Activated naive CD8-positive, alpha-beta T cell treated with anti-CD3 and anti-CD28 coated beads for 36 hours (primary cell): ENCODE data around the gene EXOC3. TPM values are rescaled to one million over a fixed set of nuclear protein-coding genes. Genes with fewer than 3 reads are reported as not detected.
"Not testable (repeated sequence)": the region's sequence is repeated elsewhere in the genome, so short reads cannot be mapped to it uniquely, and the experiment has no call there.

Experiments
- DNase-seq: peaks from one replicate; pipeline ENCODE4 v3.0.0; 2021
- H3K27ac Mint-ChIP-seq: one replicate; pipeline ENCODE4 v1.8.0; 2022; ENCODE audit warnings: mild to moderate bottlenecking, moderate library complexity, mixed read lengths
- H3K27me3 Mint-ChIP-seq: one replicate; pipeline ENCODE4 v1.8.0; 2022; ENCODE audit warnings: mild to moderate bottlenecking, mixed read lengths
- H3K36me3 Mint-ChIP-seq: one replicate; pipeline ENCODE4 v1.8.0; 2021; ENCODE audit warnings: mild to moderate bottlenecking, mixed read lengths
- H3K4me1 Mint-ChIP-seq: one replicate; pipeline ENCODE4 v1.8.0; 2021; ENCODE audit warnings: mixed read lengths
- H3K4me3 Mint-ChIP-seq: one replicate; pipeline ENCODE4 v1.8.0; 2022; ENCODE audit warnings: mild to moderate bottlenecking, moderate library complexity, mixed read lengths
- H3K9me3 Mint-ChIP-seq: one replicate; pipeline ENCODE4 v1.8.0; 2022; ENCODE audit warnings: mixed read lengths
- total RNA-seq, 2 experiments: library from RNA; stranded (reverse); gene quantifications; one replicate each; pipeline ENCODE4 v1.2.3, GENCODE V29; 2021

Gene EXOC3
- total RNA-seq, 2 experiments from 2014 or later, result 58.2 to 61.2 TPM

- Mint-ChIP-seq H3K27me3 (peaks cover 8% of the 10 kb centered on the region), H3K4me3 (peak overlapping the region; percentile 91), H3K27ac (peak overlapping the region; percentile 39), H3K4me1 (peaks cover 24% of the 10 kb centered on the region), H3K9me3 (no peaks in the 10 kb centered on the region), H3K36me3 (peaks cover 21% of the 10 kb centered on the region)
- DNase-seq, result peak; percentile 42
These were observed 30.7 kb downstream of the EXOC3 start for GRCh38 chr5:473551-474192.

DNA sequence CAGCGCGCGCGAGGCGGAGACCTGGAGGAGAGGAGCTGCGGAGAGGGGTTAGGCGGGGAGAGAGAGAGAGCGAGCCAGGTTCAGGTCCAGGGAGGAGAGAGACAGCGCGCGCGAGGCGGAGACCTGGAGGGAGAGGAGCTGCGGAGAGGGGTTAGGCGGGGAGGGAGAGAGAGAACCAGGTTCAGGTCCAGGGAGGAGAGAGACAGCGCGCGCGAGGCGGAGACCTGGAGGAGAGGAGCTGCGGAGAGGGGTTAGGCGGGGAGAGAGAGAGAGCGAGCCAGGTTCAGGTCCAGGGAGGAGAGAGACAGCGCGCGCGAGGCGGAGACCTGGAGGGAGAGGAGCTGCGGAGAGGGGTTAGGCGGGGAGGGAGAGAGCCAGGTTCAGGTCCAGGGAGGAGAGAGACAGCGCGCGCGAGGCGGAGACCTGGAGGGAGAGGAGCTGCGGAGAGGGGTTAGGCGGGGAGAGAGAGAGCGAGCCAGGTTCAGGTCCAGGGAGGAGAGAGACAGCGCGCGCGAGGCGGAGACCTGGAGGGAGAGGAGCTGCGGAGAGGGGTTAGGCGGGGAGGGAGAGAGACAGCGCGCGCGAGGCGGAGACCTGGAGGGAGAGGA is 31.4 kb downstream of the EXOC3 start:
- H3K27ac Mint-ChIP-seq, DNase-seq, H3K27me3 Mint-ChIP-seq, H3K9me3 Mint-ChIP-seq: not testable (repeated sequence)
- H3K4me3 Mint-ChIP-seq, result peak overlapping the region; percentile 91
- H3K36me3 Mint-ChIP-seq, result peaks cover 21% of the 10 kb centered on the region
- peaks cover 24% of the 10 kb centered on the region for H3K4me1 Mint-ChIP-seq

GRCh38 chr5:474840-475661 is 32.1 kb downstream of the EXOC3 start:
- Mint-ChIP-seq H3K27ac (no peak overlapping the region), H3K36me3 (peaks cover 20% of the 10 kb centered on the region), H3K4me3 (peak overlapping the region; percentile 82), H3K4me1 (peaks cover 18% of the 10 kb centered on the region), H3K9me3 (no peaks in the 10 kb centered on the region), H3K27me3 (peaks cover 8% of the 10 kb centered on the region)
- peak; percentile 26 for DNase-seq

DNA sequence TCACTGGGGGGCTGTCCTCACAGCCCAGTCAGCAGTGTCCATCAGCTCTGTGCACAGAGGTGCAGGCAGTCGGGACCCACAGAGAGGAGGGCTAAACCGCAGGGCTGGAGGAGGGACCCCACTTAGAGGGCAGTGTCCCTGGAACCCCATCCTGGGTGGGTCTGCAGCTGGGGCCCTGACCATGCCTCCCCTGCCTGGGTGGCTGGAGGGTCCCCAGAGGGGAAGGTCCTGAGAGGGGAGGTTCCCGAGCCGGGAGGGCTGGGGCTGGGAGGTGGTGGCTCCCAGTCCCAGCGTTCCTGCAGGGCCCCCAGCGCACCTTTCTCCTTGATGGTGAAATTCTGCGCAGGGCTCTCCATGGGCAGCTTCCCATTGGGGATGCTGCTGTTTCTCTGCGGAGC is 32.7 kb downstream of the EXOC3 start:
- Mint-ChIP-seq H3K27ac (no peak overlapping the region), H3K4me1 (peaks cover 14% of the 10 kb centered on the region), H3K36me3 (peaks cover 16% of the 10 kb centered on the region), H3K9me3 (no peaks in the 10 kb centered on the region), H3K27me3 (peaks cover 8% of the 10 kb centered on the region), H3K4me3 (peak overlapping the region; percentile 62)
- DNase-seq, result no peak

DNA sequence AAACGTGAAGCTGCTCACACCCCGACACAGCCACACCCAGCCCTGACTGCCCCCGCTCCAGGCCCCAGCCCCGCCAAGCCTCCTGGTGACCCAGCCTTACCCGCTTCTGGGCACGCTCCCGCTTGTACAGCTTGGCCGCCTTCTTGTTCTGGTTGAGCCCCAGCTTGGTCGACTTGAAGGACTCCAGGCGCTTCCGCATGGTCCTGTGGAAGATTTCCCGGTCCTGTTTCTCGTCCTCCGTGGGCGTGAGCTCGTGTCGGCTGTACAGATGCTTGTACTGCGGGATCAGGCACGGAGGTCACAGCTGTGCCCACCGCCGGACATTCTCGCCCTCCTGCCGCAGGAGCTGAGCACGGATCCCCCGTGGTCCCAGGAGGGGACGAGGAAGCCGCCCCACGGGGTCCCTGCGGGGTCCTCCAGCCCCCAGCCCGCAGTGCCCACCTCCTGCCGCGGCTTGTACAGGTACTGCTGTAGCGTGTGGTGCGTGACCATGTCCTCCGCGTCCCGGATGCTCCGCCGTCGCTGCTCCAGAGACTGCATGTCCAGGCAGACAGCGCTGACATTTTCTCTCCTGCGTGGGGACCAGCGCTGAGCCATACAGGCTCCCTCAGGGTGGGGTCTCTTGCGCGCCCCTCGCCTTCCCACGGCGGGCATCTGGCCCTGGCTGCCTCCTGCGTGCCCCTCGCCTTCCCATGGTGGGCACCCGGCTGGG is 33.3 kb downstream of the EXOC3 start:
- no peak for DNase-seq
- peaks cover 9% of the 10 kb centered on the region for H3K27me3 Mint-ChIP-seq
- peaks cover 11% of the 10 kb centered on the region for H3K36me3 Mint-ChIP-seq
- no peak overlapping the region for H3K27ac Mint-ChIP-seq
- no peak overlapping the region for H3K4me3 Mint-ChIP-seq
- no peaks in the 10 kb centered on the region for H3K9me3 Mint-ChIP-seq
- peaks cover 9% of the 10 kb centered on the region for H3K4me1 Mint-ChIP-seq

DNA sequence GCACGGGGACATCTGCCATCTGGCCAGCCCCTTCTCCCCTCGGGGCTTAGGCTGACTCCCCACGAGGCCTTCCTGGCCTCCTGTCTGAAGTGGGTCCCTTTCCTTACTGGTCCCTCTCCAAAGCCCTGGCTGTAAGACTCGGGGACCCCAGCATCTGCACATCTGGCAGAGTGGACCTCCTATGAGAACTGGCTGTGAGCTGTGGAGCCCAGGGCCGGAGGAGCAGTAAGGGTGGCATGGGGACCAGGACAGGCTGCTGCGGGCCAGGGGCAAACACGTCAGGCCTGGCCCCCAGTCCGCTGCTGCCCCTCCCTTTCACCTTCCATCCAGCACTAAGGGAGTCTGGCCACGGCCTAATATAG is 33.8 kb downstream of the EXOC3 start:
- Mint-ChIP-seq H3K4me1 (peaks cover 5% of the 10 kb centered on the region), H3K27me3 (peaks cover 12% of the 10 kb centered on the region), H3K9me3 (no peaks in the 10 kb centered on the region), H3K27ac (no peak overlapping the region), H3K36me3 (peaks cover 5% of the 10 kb centered on the region), H3K4me3 (no peak overlapping the region)
- no peak for DNase-seq

DNA sequence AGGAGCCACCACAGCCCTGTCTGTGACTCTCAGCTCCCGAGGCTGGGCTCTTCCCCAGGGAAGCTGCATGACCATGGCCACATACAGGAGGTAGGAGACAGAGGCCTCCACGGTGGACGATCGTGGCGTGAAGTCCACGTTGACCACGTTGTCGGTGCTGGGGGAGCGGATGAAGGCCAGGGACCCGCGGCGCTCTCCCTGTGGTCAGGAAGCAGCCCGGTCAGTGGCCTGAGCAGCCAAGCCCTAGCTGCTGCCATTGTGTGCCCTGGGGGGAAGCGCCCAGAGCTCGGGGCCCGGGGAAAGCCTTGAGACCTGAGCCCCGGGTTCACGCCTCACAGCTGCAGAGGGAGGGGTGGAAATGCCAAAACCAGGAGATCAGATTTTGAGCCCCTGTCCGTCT is 34.3 kb downstream of the EXOC3 start:
- no peak overlapping the region for H3K27ac Mint-ChIP-seq
- peaks cover 2% of the 10 kb centered on the region for H3K36me3 Mint-ChIP-seq
- H3K9me3 Mint-ChIP-seq, result no peaks in the 10 kb centered on the region
- DNase-seq, result no peak
- H3K4me3 Mint-ChIP-seq, result no peak overlapping the region
- H3K4me1 Mint-ChIP-seq, result peaks cover 3% of the 10 kb centered on the region
- peaks cover 12% of the 10 kb centered on the region for H3K27me3 Mint-ChIP-seq

DNA sequence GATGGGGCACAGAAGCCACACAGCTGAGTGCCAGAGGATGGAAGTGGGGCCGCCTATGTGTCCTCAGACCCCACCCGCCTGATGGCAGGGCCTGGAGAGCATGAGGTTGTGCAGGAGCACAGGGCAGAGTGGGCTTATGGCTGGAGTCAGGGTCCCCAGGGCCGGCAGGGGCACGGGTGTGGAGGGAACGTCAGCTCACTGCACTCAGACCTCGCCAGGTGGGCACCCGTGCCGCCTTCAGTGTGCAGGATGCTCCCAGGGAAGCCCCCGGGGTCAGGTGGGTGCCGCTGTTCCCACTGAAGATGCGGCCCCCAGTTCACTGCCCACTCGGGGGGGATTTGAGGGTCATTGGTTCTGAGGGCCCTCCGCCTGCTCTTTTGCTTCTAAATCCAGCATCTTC is 34.9 kb downstream of the EXOC3 start:
- H3K4me1 Mint-ChIP-seq, result peaks cover 3% of the 10 kb centered on the region
- DNase-seq, result no peak
- peaks cover 2% of the 10 kb centered on the region for H3K36me3 Mint-ChIP-seq
- no peak overlapping the region for H3K27ac Mint-ChIP-seq
- peaks cover 12% of the 10 kb centered on the region for H3K27me3 Mint-ChIP-seq
- H3K9me3 Mint-ChIP-seq, result no peaks in the 10 kb centered on the region
- no peak overlapping the region for H3K4me3 Mint-ChIP-seq

- Mint-ChIP-seq H3K36me3 (peaks cover 2% of the 10 kb centered on the region), H3K4me1 (peaks cover 3% of the 10 kb centered on the region), H3K27ac (no peak overlapping the region), H3K27me3 (peaks cover 12% of the 10 kb centered on the region), H3K9me3 (no peaks in the 10 kb centered on the region), H3K4me3 (no peak overlapping the region)
- no peak for DNase-seq
These were observed 35.5 kb downstream of the EXOC3 start for GRCh38 chr5:478369-478981.

DNA sequence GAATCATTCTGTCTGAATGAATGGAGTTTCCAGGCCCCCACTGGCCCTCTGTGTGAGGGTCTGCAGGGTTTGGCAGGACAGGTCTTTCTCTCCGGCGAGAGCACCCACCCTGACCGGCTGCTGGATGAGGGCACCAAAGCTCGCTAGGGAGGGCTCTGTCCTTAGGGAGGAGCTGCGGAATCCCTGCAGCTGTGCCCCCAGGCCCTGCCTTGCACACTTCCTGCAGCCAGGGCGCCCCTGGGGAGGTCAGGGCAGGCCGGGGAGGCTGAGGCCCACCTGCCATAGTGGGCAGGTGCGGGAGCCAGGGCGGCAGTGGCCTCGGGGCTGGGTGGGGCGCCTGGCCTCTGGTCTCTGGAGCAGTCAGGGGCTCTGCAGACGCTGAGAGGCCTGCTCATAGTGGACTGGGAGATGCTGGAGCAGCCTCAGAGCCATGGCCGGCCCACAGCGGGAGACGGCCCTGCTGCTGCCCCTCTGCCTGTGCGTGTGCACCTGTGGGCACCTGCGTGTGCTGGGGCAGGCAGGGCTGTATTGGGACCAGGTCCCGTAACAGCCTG is 36.1 kb downstream of the EXOC3 start:
- Mint-ChIP-seq H3K4me1 (peaks cover 3% of the 10 kb centered on the region), H3K9me3 (no peaks in the 10 kb centered on the region), H3K27ac (no peak overlapping the region), H3K27me3 (peaks cover 12% of the 10 kb centered on the region), H3K36me3 (peaks cover 2% of the 10 kb centered on the region), H3K4me3 (no peak overlapping the region)
- no peak for DNase-seq

- DNase-seq, result no peak
- Mint-ChIP-seq H3K4me1 (peaks cover 3% of the 10 kb centered on the region), H3K4me3 (no peak overlapping the region), H3K9me3 (no peaks in the 10 kb centered on the region), H3K27ac (no peak overlapping the region), H3K27me3 (peaks cover 12% of the 10 kb centered on the region), H3K36me3 (peaks cover 2% of the 10 kb centered on the region)
These were observed 36.8 kb downstream of the EXOC3 start for GRCh38 chr5:479566-480319.

DNA sequence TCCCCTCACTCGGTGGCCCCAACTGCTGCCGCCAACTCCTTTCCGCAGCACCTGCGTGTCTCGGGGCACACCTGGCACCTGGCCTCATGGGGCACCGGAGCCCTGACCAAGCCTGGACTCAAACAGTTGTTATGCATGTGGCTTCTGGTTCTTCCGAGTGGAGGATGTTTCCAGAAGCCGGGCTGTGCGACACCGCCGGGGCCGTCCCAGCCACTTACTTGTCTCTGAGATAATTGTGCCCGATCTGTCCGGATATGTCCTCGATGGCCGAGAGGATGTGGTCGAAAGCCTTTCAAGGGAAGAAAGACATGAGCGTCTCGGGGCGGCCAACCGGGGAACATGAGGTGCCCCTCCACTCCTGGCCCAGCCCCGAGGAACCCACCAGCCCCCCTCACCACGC is 38.4 kb downstream of the EXOC3 start:
- Mint-ChIP-seq H3K9me3 (no peaks in the 10 kb centered on the region), H3K36me3 (no peaks in the 10 kb centered on the region), H3K4me1 (peaks cover 2% of the 10 kb centered on the region), H3K27me3 (peaks cover 21% of the 10 kb centered on the region), H3K27ac (no peak overlapping the region), H3K4me3 (no peak overlapping the region)
- no peak for DNase-seq

GRCh38 chr5:482021-482420 is 39.0 kb downstream of the EXOC3 start:
- Mint-ChIP-seq H3K36me3 (no peaks in the 10 kb centered on the region), H3K27me3 (peaks cover 21% of the 10 kb centered on the region), H3K27ac (no peak overlapping the region), H3K4me3 (no peak overlapping the region), H3K4me1 (peaks cover 2% of the 10 kb centered on the region), H3K9me3 (no peaks in the 10 kb centered on the region)
- DNase-seq, result no peak

DNA sequence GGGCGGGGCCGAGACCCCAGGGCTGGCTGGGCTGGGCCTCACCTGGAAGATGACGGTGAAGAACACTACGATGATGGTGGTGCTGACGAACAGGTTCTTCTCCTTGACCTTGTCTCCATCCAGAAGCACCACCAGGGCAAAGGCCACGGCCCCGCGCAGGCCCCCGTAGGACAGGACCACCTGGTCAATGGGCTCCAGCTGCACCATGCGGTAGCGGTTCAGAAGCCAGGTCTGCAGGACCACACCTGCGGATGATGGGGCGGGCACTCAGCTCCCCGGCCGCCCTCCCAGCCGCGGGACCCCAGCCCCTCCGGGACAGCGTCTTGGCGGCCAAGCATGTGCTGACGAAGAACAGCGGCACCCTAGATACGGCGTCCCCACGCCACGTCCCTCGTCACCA is 39.5 kb downstream of the EXOC3 start:
- Mint-ChIP-seq H3K27ac (no peak overlapping the region), H3K4me3 (no peak overlapping the region), H3K9me3 (no peaks in the 10 kb centered on the region), H3K36me3 (no peaks in the 10 kb centered on the region), H3K27me3 (peaks cover 19% of the 10 kb centered on the region), H3K4me1 (peaks cover 2% of the 10 kb centered on the region)
- DNase-seq, result no peak
